Measurements from ENCODE around the gene MOB4. TPM values are rescaled to one million over a fixed set of nuclear protein-coding genes. Genes with fewer than 3 reads are reported as not detected.
A peak's percentile ranks its signal among the peaks of the same experiment; 100 is the strongest.

The MOB4 gene
- total RNA-seq, 1 donor from 2014 or later = 31.0 TPM

DNA sequence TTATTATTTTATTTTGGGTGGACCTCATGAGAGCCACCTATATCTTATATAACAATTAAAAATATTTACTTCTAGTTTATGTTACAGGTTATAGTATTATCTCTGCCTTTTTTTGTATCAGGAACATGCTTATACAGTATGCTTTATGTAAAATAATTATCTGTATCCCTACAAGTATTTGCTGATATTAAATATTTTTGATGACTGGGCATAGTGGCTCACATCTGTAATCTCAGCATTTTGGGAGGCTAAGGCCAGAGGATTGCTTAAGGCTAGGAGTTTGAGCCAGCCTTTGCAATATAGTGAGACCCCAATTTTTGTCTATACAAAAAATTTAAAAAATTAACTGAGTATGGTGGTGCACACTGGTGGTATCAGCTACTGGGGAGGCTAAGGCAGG lies 39.6 kb downstream of the MOB4 start:
- H3K27ac Mint-ChIP-seq (ENCODE audit: unreplicated experiment) = peak overlapping the region; percentile 88
- H3K36me3 Mint-ChIP-seq (ENCODE audit: low read depth, unreplicated experiment) = peaks cover 16% of the 10 kb centered on the region
- H3K9me3 Mint-ChIP-seq (ENCODE audit: unreplicated experiment) = no peaks in the 10 kb centered on the region
- H3K4me3 Mint-ChIP-seq (ENCODE audit: unreplicated experiment) = no peak overlapping the region
- no peaks in the 10 kb centered on the region for H3K27me3 Mint-ChIP-seq (ENCODE audit: unreplicated experiment)
- H3K4me1 Mint-ChIP-seq (ENCODE audit: unreplicated experiment) = peaks cover 13% of the 10 kb centered on the region
- DNase-seq (ENCODE audit: low spot score) = no peak
- TF ChIP-seq, protein P1, sequence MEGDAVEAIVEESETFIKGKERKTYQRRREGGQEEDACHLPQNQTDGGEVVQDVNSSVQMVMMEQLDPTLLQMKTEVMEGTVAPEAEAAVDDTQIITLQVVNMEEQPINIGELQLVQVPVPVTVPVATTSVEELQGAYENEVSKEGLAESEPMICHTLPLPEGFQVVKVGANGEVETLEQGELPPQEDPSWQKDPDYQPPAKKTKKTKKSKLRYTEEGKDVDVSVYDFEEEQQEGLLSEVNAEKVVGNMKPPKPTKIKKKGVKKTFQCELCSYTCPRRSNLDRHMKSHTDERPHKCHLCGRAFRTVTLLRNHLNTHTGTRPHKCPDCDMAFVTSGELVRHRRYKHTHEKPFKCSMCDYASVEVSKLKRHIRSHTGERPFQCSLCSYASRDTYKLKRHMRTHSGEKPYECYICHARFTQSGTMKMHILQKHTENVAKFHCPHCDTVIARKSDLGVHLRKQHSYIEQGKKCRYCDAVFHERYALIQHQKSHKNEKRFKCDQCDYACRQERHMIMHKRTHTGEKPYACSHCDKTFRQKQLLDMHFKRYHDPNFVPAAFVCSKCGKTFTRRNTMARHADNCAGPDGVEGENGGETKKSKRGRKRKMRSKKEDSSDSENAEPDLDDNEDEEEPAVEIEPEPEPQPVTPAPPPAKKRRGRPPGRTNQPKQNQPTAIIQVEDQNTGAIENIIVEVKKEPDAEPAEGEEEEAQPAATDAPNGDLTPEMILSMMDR (IDR thresholded peaks at IDR 0.05; ENCODE audit: unreplicated experiment) = no peak

DNA sequence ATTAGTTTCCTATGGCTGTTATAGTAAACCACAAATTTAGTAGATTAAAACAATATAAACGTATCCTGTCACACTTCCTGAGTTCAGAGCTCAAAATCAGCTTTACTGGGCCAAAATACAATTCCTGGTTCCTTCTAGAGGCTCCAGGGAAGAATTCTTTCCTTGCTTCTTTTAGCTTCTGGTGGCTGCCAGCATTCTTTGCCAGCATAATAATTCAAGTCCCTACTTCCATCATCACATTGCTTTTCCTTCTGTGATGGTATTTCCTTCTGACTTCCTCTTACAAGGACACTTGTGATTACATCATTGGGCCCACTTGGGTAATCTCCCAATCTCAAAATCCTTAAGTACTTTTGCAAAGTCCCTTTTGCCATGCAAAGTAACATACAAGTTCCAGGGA lies 40.6 kb downstream of the MOB4 start:
- Mint-ChIP-seq H3K36me3 (ENCODE audit: low read depth, unreplicated experiment) (peaks cover 16% of the 10 kb centered on the region), H3K27me3 (ENCODE audit: unreplicated experiment) (no peaks in the 10 kb centered on the region), H3K4me1 (ENCODE audit: unreplicated experiment) (peaks cover 13% of the 10 kb centered on the region), H3K9me3 (ENCODE audit: unreplicated experiment) (no peaks in the 10 kb centered on the region), H3K27ac (ENCODE audit: unreplicated experiment) (peak overlapping the region; percentile 97), H3K4me3 (ENCODE audit: unreplicated experiment) (no peak overlapping the region)
- TF ChIP-seq, protein P1 (IDR thresholded peaks at IDR 0.05; ENCODE audit: unreplicated experiment) = no peak
- no peak for DNase-seq (ENCODE audit: low spot score)

DNA sequence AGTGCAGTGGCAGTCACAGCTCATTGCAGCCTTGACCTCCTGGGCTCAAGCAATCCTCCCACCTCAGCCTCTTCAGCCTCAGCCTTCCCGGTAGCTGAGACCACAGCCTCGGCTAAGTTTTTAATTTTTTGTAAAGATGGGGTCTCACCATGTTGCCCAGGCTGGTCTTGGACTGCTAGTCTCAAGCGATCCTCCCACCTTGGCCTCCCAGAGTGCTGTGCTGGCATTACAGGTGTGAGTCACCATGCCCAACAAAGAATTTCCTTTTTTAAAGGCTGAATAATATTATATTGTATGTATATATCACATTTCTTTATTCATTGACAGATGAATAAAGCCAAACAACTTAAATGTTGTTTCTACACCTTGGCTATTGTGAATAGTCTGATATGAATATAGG lies 42.5 kb downstream of the MOB4 start:
- Mint-ChIP-seq H3K27ac (ENCODE audit: unreplicated experiment) (no peak overlapping the region), H3K36me3 (ENCODE audit: low read depth, unreplicated experiment) (peaks cover 11% of the 10 kb centered on the region), H3K4me1 (ENCODE audit: unreplicated experiment) (peaks cover 13% of the 10 kb centered on the region), H3K4me3 (ENCODE audit: unreplicated experiment) (no peak overlapping the region), H3K9me3 (ENCODE audit: unreplicated experiment) (no peaks in the 10 kb centered on the region), H3K27me3 (ENCODE audit: unreplicated experiment) (no peaks in the 10 kb centered on the region)
- TF ChIP-seq, protein P1 (IDR thresholded peaks at IDR 0.05; ENCODE audit: unreplicated experiment) = no peak
- no peak for DNase-seq (ENCODE audit: low spot score)

GRCh38 chr2:197559681-197560080 lies 43.8 kb downstream of the MOB4 start:
- Mint-ChIP-seq H3K27ac (ENCODE audit: unreplicated experiment) (no peak overlapping the region), H3K36me3 (ENCODE audit: low read depth, unreplicated experiment) (peaks cover 13% of the 10 kb centered on the region), H3K9me3 (ENCODE audit: unreplicated experiment) (no peaks in the 10 kb centered on the region), H3K4me3 (ENCODE audit: unreplicated experiment) (no peak overlapping the region), H3K27me3 (ENCODE audit: unreplicated experiment) (no peaks in the 10 kb centered on the region), H3K4me1 (ENCODE audit: unreplicated experiment) (peaks cover 13% of the 10 kb centered on the region)
- TF ChIP-seq, protein P1 (IDR thresholded peaks at IDR 0.05; ENCODE audit: unreplicated experiment) = no peak
- DNase-seq (ENCODE audit: low spot score) = no peak

- Mint-ChIP-seq H3K4me1 (ENCODE audit: unreplicated experiment) (peaks cover 10% of the 10 kb centered on the region), H3K4me3 (ENCODE audit: unreplicated experiment) (no peak overlapping the region), H3K36me3 (ENCODE audit: low read depth, unreplicated experiment) (peaks cover 13% of the 10 kb centered on the region), H3K9me3 (ENCODE audit: unreplicated experiment) (no peaks in the 10 kb centered on the region), H3K27ac (ENCODE audit: unreplicated experiment) (no peak overlapping the region), H3K27me3 (ENCODE audit: unreplicated experiment) (no peaks in the 10 kb centered on the region)
- DNase-seq (ENCODE audit: low spot score) = no peak
- TF ChIP-seq, protein P1 (IDR thresholded peaks at IDR 0.05; ENCODE audit: unreplicated experiment) = no peak
These were observed 44.3 kb downstream of the MOB4 start for GRCh38 chr2:197560146-197560665.
